AG04450 (cell line): ENCODE data around the gene RAPGEF5. TPM values are rescaled to one million over a fixed set of nuclear protein-coding genes. Genes with fewer than 3 reads are reported as not detected.
A peak's percentile ranks its signal among the peaks of the same experiment; 100 is the strongest.

Source experiments
- CTCF ChIA-PET: fragments of 300-600, 350-600 bp; formaldehyde crosslinking; extraction: SDS; loops from one replicate; lab custom pipeline; 2022; ENCODE audit warnings: antibody characterized with exemption, inconsistent platforms; lab: Charles Lee
- POLR2A ChIA-PET: fragments of 350-600 bp; formaldehyde crosslinking; extraction: SDS; loops from one replicate; lab custom pipeline; 2021; ENCODE audit warnings: antibody characterized with exemption, inconsistent platforms; lab: Yijun Ruan, JAX
- DNase-seq: peaks from one replicate; pipeline ENCODE4 v3.0.0-alpha.2; 2011; ENCODE audit warnings: low read depth, low spot score
- H3K27ac ChIP-seq: one replicate; pipeline ENCODE4 v1.5.1; 2012; ENCODE audit warnings: low read depth, low read length, control low read depth
- H3K27me3 ChIP-seq: one replicate; pipeline ENCODE4 v1.6.0; 2012; ENCODE audit warnings: low read length; ENCODE audit not compliant: control insufficient read depth, insufficient read depth
- H3K4me3 ChIP-seq: 2 replicates; pipeline ENCODE4 v1.5.1; 2011; ENCODE audit warnings: mild to moderate bottlenecking, low read depth, low read length, control low read depth
- H3K9me3 ChIP-seq: 2 replicates; pipeline ENCODE4 v1.5.1; 2012; ENCODE audit warnings: low read length; ENCODE audit not compliant: control insufficient read depth, insufficient read depth
- polyA plus RNA-seq: library from polyadenylated mRNA; depleted of rRNA; stranded (reverse); fragments of >200 nt; gene quantifications from 2 replicates; pipeline ENCODE4 v1.2.3, GENCODE V29; 2011
- TF ChIP-seq, protein P1 (sequence below): IDR thresholded peaks from 2 replicates; pipeline ENCODE4 v1.5.1; 2011; ENCODE audit warnings: low read depth, low read length, control low read depth, inconsistent platforms

RAPGEF5 gene
- polyA plus RNA-seq, 1 experiment, result 0.16 TPM

DNA sequence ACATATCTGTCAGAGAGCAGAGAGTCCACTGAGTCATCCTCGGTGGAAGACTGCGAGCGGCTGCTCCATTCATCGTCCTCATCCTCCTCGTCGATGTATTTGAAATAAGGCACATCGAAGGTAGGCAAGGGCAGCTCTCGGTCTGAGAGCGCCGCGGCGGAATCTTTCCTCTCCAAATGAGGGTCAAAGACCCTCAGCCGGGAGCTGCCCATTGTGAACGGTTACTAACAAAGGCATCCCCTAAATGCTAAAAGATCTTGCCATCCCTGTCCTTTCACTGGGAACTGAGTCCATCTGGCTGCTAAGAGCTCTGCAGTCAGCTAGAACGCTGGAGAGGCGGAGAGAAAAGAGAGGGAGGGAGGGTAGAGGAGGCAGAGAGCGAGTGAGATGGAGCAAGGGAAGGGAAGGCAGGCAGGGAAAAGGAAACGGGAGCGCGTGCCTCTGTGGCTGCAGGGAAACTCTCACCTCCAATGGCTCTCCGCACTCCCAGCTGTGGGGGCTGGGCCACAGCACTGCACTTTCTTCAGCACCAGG is 163.4 kb downstream of the RAPGEF5 start:
- no peaks in the 10 kb centered on the region for H3K9me3 ChIP-seq
- peak; percentile 13 for DNase-seq
- H3K27ac ChIP-seq, result no peak overlapping the region
- H3K27me3 ChIP-seq, result no peaks in the 10 kb centered on the region
- TF ChIP-seq, protein P1, sequence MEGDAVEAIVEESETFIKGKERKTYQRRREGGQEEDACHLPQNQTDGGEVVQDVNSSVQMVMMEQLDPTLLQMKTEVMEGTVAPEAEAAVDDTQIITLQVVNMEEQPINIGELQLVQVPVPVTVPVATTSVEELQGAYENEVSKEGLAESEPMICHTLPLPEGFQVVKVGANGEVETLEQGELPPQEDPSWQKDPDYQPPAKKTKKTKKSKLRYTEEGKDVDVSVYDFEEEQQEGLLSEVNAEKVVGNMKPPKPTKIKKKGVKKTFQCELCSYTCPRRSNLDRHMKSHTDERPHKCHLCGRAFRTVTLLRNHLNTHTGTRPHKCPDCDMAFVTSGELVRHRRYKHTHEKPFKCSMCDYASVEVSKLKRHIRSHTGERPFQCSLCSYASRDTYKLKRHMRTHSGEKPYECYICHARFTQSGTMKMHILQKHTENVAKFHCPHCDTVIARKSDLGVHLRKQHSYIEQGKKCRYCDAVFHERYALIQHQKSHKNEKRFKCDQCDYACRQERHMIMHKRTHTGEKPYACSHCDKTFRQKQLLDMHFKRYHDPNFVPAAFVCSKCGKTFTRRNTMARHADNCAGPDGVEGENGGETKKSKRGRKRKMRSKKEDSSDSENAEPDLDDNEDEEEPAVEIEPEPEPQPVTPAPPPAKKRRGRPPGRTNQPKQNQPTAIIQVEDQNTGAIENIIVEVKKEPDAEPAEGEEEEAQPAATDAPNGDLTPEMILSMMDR, result no peak
- ChIA-PET CTCF (interaction anchor here (1.0 to 1.5 kb wide), 2 partner anchors 32 to 83 kb away, joined by 3 to 7 read pairs; no protein-coding TSS in a partner anchor), POLR2A (no interaction called here)
- peak overlapping the region; percentile 42 for H3K4me3 ChIP-seq

DNA sequence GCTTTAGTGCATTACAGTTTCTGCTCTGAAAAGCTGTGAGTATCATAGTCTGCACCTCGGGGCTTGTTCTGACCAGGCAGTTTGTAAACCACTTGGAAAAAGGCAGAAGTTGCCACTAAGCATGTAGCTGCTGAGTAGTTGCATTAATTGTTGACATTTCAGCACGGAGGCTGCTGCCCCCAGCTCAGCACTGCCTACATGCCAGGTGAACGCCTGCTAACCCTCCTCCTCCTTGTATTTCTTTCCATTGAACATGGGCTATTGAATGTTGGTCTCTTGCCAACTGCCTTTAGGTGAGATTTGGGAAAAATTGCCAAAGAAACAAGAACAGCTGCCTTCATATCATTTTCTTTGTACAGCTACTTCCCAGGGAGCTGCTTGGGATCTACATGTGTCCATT is 164.2 kb downstream of the RAPGEF5 start:
- H3K9me3 ChIP-seq, result no peaks in the 10 kb centered on the region
- POLR2A ChIA-PET, result no interaction called here
- CTCF ChIA-PET, result interaction anchor here (1.5 kb wide), 1 partner anchor 82 kb away, joined by 7 read pairs; no protein-coding TSS in a partner anchor
- TF ChIP-seq, protein P1, result no peak
- no peak for DNase-seq
- no peak overlapping the region for H3K4me3 ChIP-seq
- H3K27me3 ChIP-seq, result no peaks in the 10 kb centered on the region
- H3K27ac ChIP-seq, result no peak overlapping the region

DNA sequence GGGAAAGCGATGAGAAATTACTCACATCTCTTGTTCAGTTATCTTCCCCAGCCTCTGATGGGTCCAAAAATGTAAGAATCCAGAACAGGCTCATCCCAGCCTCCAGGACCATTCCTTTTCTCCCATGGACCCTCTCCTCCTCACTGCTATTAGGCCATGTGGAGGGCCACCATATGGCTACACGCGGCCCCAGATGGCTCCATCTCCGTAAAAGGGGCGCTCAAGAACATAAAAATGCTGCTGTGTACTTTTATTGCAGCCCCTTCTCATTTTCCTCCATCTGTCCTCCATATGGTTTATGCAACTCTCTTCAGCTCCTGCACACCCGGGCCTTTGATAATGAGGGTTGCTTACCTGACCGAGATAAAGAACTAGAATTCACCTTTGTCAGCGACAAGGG is 166.2 kb downstream of the RAPGEF5 start:
- Histone ChIP-seq H3K9me3 (no peaks in the 10 kb centered on the region), H3K27me3 (no peaks in the 10 kb centered on the region), H3K4me3 (no peak overlapping the region), H3K27ac (no peak overlapping the region)
- POLR2A ChIA-PET, result no interaction called here
- TF ChIP-seq, protein P1, result no peak
- DNase-seq, result no peak
- CTCF ChIA-PET, result no interaction called here

DNA sequence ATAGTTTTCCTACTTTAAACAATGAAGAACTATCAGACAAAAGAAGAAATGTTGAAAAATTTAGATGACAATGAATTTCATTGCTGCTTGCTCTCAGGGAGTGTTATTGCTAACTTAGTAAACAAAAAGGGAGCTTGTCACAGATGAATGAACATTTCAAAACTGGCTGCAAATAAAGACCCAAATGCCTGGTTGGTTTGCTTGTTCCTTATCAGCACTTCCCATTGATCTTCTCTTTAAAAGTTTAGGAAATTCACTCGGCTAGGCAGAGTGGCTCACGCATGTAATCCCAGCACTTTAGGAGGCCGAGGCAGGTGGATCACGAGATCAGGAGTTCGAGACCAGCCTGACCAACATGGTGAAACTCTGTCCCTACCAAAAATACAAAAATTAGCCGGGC is 167.2 kb downstream of the RAPGEF5 start:
- POLR2A ChIA-PET, result no interaction called here
- CTCF ChIA-PET, result no interaction called here

DNA sequence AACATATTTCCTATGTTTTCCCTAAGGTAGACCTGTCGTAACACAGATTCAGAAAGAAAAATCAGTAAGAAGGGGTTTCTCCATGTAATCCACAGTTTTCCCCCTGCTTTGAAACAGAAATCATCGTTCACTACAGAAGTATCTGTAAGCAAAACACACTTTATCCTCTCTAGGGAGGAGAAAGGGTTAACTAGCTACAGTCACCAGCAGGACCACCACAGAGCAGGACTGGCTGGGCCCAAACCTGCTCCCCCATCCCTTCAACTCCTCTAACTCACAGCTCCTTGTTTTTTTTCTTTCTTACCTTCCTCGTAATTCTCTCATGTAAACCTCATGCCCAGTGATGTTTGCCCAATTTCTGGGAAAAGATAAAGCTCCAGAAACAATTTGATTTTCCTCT is 167.7 kb downstream of the RAPGEF5 start:
- no peak overlapping the region for H3K4me3 ChIP-seq
- ChIA-PET CTCF (interaction anchor here (0.8 kb wide), 1 partner anchor 79 kb away, joined by 3 read pairs; no protein-coding TSS in a partner anchor), POLR2A (no interaction called here)
- TF ChIP-seq, protein P1, result no peak
- DNase-seq, result no peak
- H3K27me3 ChIP-seq, result peaks cover 2% of the 10 kb centered on the region
- H3K27ac ChIP-seq, result no peak overlapping the region
- no peaks in the 10 kb centered on the region for H3K9me3 ChIP-seq

More for the DNA sequence above, 167.2 kb downstream of the RAPGEF5 start:
- TF ChIP-seq, protein P1, result no peak
- DNase-seq, result no peak
- H3K4me3 ChIP-seq, result no peak overlapping the region
- H3K27ac ChIP-seq, result no peak overlapping the region
- H3K27me3 ChIP-seq, result no peaks in the 10 kb centered on the region
- H3K9me3 ChIP-seq, result no peaks in the 10 kb centered on the region
